Stimulated activated CD8-positive, alpha-beta memory T cell treated with anti-CD3 and anti-CD28 coated beads, Interleukin-7, amount 100 ng/mL, for 4 hours (primary cell): Measurements from ENCODE around the gene GATB.
"Not testable (repeated sequence)": the region's sequence is repeated elsewhere in the genome, so short reads cannot be mapped to it uniquely, and the experiment has no call there.

Source experiments
- DNase-seq, 2 donors: peaks; one replicate each; pipeline ENCODE4 v3.0.0-alpha.2; 2020; ENCODE audit warnings: low read depth in 2 of 2

The GATB gene

GRCh38 chr4:151785484-151786157, 24.8 kb upstream of the GATB start:
- no peak for DNase-seq

- no peak for DNase-seq
Measured at GRCh38 chr4:151784706-151785105, 23.9 kb upstream of the GATB start.

- DNase-seq: no peak
Measured at GRCh38 chr4:151783867-151784266, 23.1 kb upstream of the GATB start.

GRCh38 chr4:151782296-151782695, 21.5 kb upstream of the GATB start:
- no peak for DNase-seq

GRCh38 chr4:151781026-151781425, 20.2 kb upstream of the GATB start:
- DNase-seq: no peak

GRCh38 chr4:151777471-151777870, 16.7 kb upstream of the GATB start:
- DNase-seq: no peak

GRCh38 chr4:151774324-151774723, 13.5 kb upstream of the GATB start:
- DNase-seq: no peak

GRCh38 chr4:151772274-151772673, 11.5 kb upstream of the GATB start:
- DNase-seq: no peak

GRCh38 chr4:151771664-151772063, 10.9 kb upstream of the GATB start:
- DNase-seq: no peak

GRCh38 chr4:151770154-151770553, 9.3 kb upstream of the GATB start:
- no peak for DNase-seq

GRCh38 chr4:151768835-151769234, 8.0 kb upstream of the GATB start:
- no peak for DNase-seq

GRCh38 chr4:151766691-151767090, 5.9 kb upstream of the GATB start:
- no peak for DNase-seq

- DNase-seq: no peak
Measured at GRCh38 chr4:151760002-151760401, 805 bp downstream of the GATB start.

GRCh38 chr4:151753056-151753455, 7.8 kb downstream of the GATB start:
- no peak for DNase-seq

- no peak for DNase-seq
Measured at GRCh38 chr4:151750156-151750555, 10.7 kb downstream of the GATB start.

- no peak for DNase-seq
Measured at GRCh38 chr4:151745481-151746231, 15.2 kb downstream of the GATB start.

- no peak for DNase-seq
Measured at GRCh38 chr4:151744614-151745013, 16.2 kb downstream of the GATB start.

- DNase-seq: no peak
Measured at GRCh38 chr4:151743894-151744293, 16.9 kb downstream of the GATB start.

- no peak for DNase-seq
Measured at GRCh38 chr4:151743128-151743854, 17.5 kb downstream of the GATB start.

GRCh38 chr4:151738720-151739517, 21.9 kb downstream of the GATB start:
- DNase-seq: no peak

GRCh38 chr4:151736852-151737251, 24.0 kb downstream of the GATB start:
- DNase-seq: not testable (repeated sequence)

- no peak for DNase-seq
Measured at GRCh38 chr4:151736361-151736760, 24.4 kb downstream of the GATB start.
